Measurements from ENCODE around the gene CFAP70.

DNA sequence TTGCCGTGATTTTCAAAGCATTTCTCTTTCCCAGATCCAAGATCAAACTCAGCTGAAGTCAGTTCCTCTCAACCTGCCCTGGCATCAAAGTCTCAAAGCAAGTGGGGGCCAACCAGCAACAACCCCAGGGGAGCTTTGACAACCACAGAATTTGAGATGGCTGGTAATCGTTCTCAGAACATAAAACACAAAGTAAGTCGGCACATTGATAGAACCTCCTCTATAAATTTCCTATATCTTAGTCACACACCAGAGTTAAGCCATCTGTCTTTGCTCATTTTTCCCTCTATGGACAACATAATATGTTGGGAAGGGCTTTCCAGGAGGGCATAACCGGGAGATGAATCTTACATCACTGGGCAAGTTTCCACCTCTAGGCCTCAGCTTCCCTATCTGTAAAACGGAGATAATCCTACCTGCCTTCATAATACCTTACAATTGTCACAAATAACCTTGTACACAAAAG is 110.4 kb downstream of the CFAP70 start:
- TF ChIP-seq, protein P1, sequence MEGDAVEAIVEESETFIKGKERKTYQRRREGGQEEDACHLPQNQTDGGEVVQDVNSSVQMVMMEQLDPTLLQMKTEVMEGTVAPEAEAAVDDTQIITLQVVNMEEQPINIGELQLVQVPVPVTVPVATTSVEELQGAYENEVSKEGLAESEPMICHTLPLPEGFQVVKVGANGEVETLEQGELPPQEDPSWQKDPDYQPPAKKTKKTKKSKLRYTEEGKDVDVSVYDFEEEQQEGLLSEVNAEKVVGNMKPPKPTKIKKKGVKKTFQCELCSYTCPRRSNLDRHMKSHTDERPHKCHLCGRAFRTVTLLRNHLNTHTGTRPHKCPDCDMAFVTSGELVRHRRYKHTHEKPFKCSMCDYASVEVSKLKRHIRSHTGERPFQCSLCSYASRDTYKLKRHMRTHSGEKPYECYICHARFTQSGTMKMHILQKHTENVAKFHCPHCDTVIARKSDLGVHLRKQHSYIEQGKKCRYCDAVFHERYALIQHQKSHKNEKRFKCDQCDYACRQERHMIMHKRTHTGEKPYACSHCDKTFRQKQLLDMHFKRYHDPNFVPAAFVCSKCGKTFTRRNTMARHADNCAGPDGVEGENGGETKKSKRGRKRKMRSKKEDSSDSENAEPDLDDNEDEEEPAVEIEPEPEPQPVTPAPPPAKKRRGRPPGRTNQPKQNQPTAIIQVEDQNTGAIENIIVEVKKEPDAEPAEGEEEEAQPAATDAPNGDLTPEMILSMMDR (IDR thresholded peaks at IDR 0.05), result no peak
- no peak for TF ChIP-seq POLR2A (IDR thresholded peaks at IDR 0.05)
